ENCODE results near the gene GADD45B.
A peak's percentile ranks its signal among the peaks of the same experiment; 100 is the strongest.

GADD45B gene
- 49.1 to 646 (median 66.6) reads per million in 9 experiments for total RNA-seq

- peak within 1 kb of the TSS; percentile 95 to 99 for H3K27ac Mint-ChIP-seq
- H3K4me3 Mint-ChIP-seq, result peak within 1 kb of the TSS; percentile 87 to 96
- H3K27me3 Mint-ChIP-seq, result no peaks in the 10 kb centered on the region
- ATAC-seq (replicated peaks), result peak; percentile 61
- peaks cover 56% of the 10 kb centered on the region for H3K36me3 Mint-ChIP-seq (ENCODE audit: insufficient read depth)
- DNase-seq, result peak; percentile 98 to 99 (median 98)
- no peaks in the 10 kb centered on the region for H3K9me3 Mint-ChIP-seq
- peaks cover 22 to 30% of the 10 kb centered on the region in 2 donors for H3K4me1 Mint-ChIP-seq (ENCODE audit: low read depth in 2 of 2)
Observed at GRCh38 chr19:2475702-2476450, at the start of gene GADD45B. TSS of gene GADD45B (plus strand) at chr19:2476127. CDS start at chr19:2476359, 232 bp downstream.

GRCh38 chr19:2426611-2427428 is 49.1 kb upstream of the GADD45B start:
- H3K9me3 Mint-ChIP-seq, result no peaks in the 10 kb centered on the region
- H3K36me3 Mint-ChIP-seq (ENCODE audit: insufficient read depth), result peaks cover 18% of the 10 kb centered on the region
- H3K27ac Mint-ChIP-seq, result peak overlapping the region; percentile 97
- no peaks in the 10 kb centered on the region for H3K27me3 Mint-ChIP-seq
- H3K4me3 Mint-ChIP-seq, result peak overlapping the region; percentile 95 to 98
- DNase-seq, result peak in 2 of 3 experiments; percentile 12 to 20
- peaks cover 11 to 14% of the 10 kb centered on the region in 2 donors for H3K4me1 Mint-ChIP-seq (ENCODE audit: low read depth in 2 of 2)
- ATAC-seq (replicated peaks), result peak; percentile 1

- H3K4me1 Mint-ChIP-seq (ENCODE audit: low read depth in 2 of 2), result peaks cover 11 to 14% of the 10 kb centered on the region in 2 donors
- H3K36me3 Mint-ChIP-seq (ENCODE audit: insufficient read depth), result peaks cover 18% of the 10 kb centered on the region
- no peaks in the 10 kb centered on the region for H3K27me3 Mint-ChIP-seq
- H3K4me3 Mint-ChIP-seq, result peak within 1 kb of the TSS; percentile 95 to 98
- DNase-seq, result peak; percentile 95 to 98 (median 96)
- H3K9me3 Mint-ChIP-seq, result no peaks in the 10 kb centered on the region
- peak within 1 kb of the TSS; percentile 97 for H3K27ac Mint-ChIP-seq
- peak; percentile 94 for ATAC-seq (replicated peaks)
Observed at GRCh38 chr19:2427429-2428320, 48.3 kb upstream of the GADD45B start, which contains the start of gene TIMM13. TSS of gene TIMM13 (minus strand) at chr19:2427586. CDS start at chr19:2427533, 53 bp downstream.

GRCh38 chr19:2428321-2428690 is 47.6 kb upstream of the GADD45B start:
- Mint-ChIP-seq H3K9me3 (no peaks in the 10 kb centered on the region), H3K4me3 (peak overlapping the region; percentile 95 to 98), H3K27ac (peak overlapping the region; percentile 97), H3K4me1 (ENCODE audit: low read depth in 2 of 2) (peaks cover 11 to 14% of the 10 kb centered on the region in 2 donors), H3K36me3 (ENCODE audit: insufficient read depth) (peaks cover 18% of the 10 kb centered on the region), H3K27me3 (no peaks in the 10 kb centered on the region)
- no peak for DNase-seq
- ATAC-seq (replicated peaks), result no peak

GRCh38 chr19:2428756-2429711 is 46.9 kb upstream of the GADD45B start:
- H3K4me3 Mint-ChIP-seq, result peak overlapping the region in 1 of 2 donors; percentile 14
- DNase-seq (no peak), ATAC-seq (replicated peaks) (no peak)
- H3K4me1 Mint-ChIP-seq (ENCODE audit: low read depth in 2 of 2), result peaks cover 11 to 14% of the 10 kb centered on the region in 2 donors
- H3K27ac Mint-ChIP-seq, result peak overlapping the region; percentile 35 to 73
- H3K36me3 Mint-ChIP-seq (ENCODE audit: insufficient read depth), result peaks cover 18% of the 10 kb centered on the region
- H3K27me3 Mint-ChIP-seq, result no peaks in the 10 kb centered on the region
- H3K9me3 Mint-ChIP-seq, result no peaks in the 10 kb centered on the region

GRCh38 chr19:2429917-2430535 is 45.9 kb upstream of the GADD45B start:
- peaks cover 14% of the 10 kb centered on the region for H3K36me3 Mint-ChIP-seq (ENCODE audit: insufficient read depth)
- H3K27me3 Mint-ChIP-seq, result no peaks in the 10 kb centered on the region
- H3K4me1 Mint-ChIP-seq (ENCODE audit: low read depth in 2 of 2), result peaks cover 11 to 14% of the 10 kb centered on the region in 2 donors
- H3K27ac Mint-ChIP-seq, result peak overlapping the region in 1 of 2 donors; percentile 35
- DNase-seq (no peak), ATAC-seq (replicated peaks) (no peak)
- no peak overlapping the region for H3K4me3 Mint-ChIP-seq
- H3K9me3 Mint-ChIP-seq, result no peaks in the 10 kb centered on the region

- no peak for ATAC-seq (replicated peaks)
- no peak for DNase-seq
- H3K36me3 Mint-ChIP-seq (ENCODE audit: insufficient read depth), result peaks cover 18% of the 10 kb centered on the region
- H3K27me3 Mint-ChIP-seq, result no peaks in the 10 kb centered on the region
- no peaks in the 10 kb centered on the region for H3K9me3 Mint-ChIP-seq
- H3K27ac Mint-ChIP-seq, result peak overlapping the region in 1 of 2 donors; percentile 67
- H3K4me3 Mint-ChIP-seq, result no peak overlapping the region
- H3K4me1 Mint-ChIP-seq (ENCODE audit: low read depth in 2 of 2), result peaks cover 9 to 12% of the 10 kb centered on the region in 2 donors
Observed at GRCh38 chr19:2431318-2432055, 44.4 kb upstream of the GADD45B start.

- Mint-ChIP-seq H3K36me3 (ENCODE audit: insufficient read depth) (peaks cover 14% of the 10 kb centered on the region), H3K9me3 (no peaks in the 10 kb centered on the region), H3K4me3 (no peak overlapping the region), H3K4me1 (ENCODE audit: low read depth in 2 of 2) (peaks cover 5 to 7% of the 10 kb centered on the region in 2 donors), H3K27me3 (no peaks in the 10 kb centered on the region), H3K27ac (peak overlapping the region in 1 of 2 donors; percentile 67)
- DNase-seq (no peak), ATAC-seq (replicated peaks) (no peak)
Observed at GRCh38 chr19:2432131-2432848, 43.6 kb upstream of the GADD45B start.

GRCh38 chr19:2433854-2434253 is 42.1 kb upstream of the GADD45B start:
- no peak for DNase-seq
- Mint-ChIP-seq H3K4me1 (ENCODE audit: low read depth in 2 of 2) (no peaks in the 10 kb centered on the region), H3K4me3 (no peak overlapping the region), H3K36me3 (ENCODE audit: insufficient read depth) (peaks cover 12% of the 10 kb centered on the region), H3K9me3 (no peaks in the 10 kb centered on the region), H3K27me3 (no peaks in the 10 kb centered on the region), H3K27ac (peak overlapping the region in 1 of 2 donors; percentile 68)
- ATAC-seq (replicated peaks), result no peak

GRCh38 chr19:2434267-2434666 is 41.7 kb upstream of the GADD45B start:
- Mint-ChIP-seq H3K9me3 (no peaks in the 10 kb centered on the region), H3K4me1 (ENCODE audit: low read depth in 2 of 2) (no peaks in the 10 kb centered on the region), H3K36me3 (ENCODE audit: insufficient read depth) (peaks cover 14% of the 10 kb centered on the region), H3K27me3 (no peaks in the 10 kb centered on the region), H3K27ac (peak overlapping the region in 1 of 2 donors; percentile 68), H3K4me3 (no peak overlapping the region)
- no peak for ATAC-seq (replicated peaks)
- DNase-seq, result no peak

Data from effector memory CD8-positive, alpha-beta T cell (primary cell).